HL-60 (cell line): Measurements from ENCODE around the gene PBX3.

ENCODE experiments used
- DNase-seq, 2 experiments: peaks; one replicate each; pipeline ENCODE4 v3.0.0-alpha.2; 2010 to 2020; ENCODE audit warnings: low read depth in 1 of 2, low spot score in 1 of 2
- H3K27ac ChIP-seq: fragments of 250-450 bp; sonication (Bioruptor Pico); replicated peaks from 2 replicates; pipeline ENCODE4 v1.5.1; 2020; ENCODE audit warnings: mild to moderate bottlenecking, moderate library complexity
- H3K27me3 ChIP-seq: fragments of 250-450 bp; sonication (Bioruptor Pico); 2 replicates; pipeline ENCODE4 v1.5.1; 2021; ENCODE audit warnings: mild to moderate bottlenecking, moderate library complexity; ENCODE audit not compliant: insufficient read depth, poor library complexity, severe bottlenecking
- H3K4me3 ChIP-seq: replicated peaks from 2 replicates; pipeline ENCODE4 v1.5.1; 2011; ENCODE audit warnings: mild to moderate bottlenecking, control low read depth, low read length; ENCODE audit not compliant: insufficient read depth
- GABPA ChIP-seq: IDR thresholded peaks from 2 replicates; pipeline ENCODE4 v1.6.1; 2012; ENCODE audit warnings: low read depth
- POLR2AphosphoS5 ChIP-seq: IDR thresholded peaks from 2 replicates; pipeline ENCODE4 v1.6.1; 2012; ENCODE audit warnings: low read depth
- SPI1 ChIP-seq: IDR thresholded peaks from 2 replicates; pipeline ENCODE4 v1.6.1; 2012; ENCODE audit warnings: low read depth, mild to moderate bottlenecking, borderline replicate concordance
- TF ChIP-seq, protein P1 (sequence below): IDR thresholded peaks from one replicate; pipeline ENCODE4 v1.5.1; 2011; ENCODE audit warnings: low read length, control low read depth, inconsistent platforms; ENCODE audit not compliant: insufficient read depth
- TF ChIP-seq, protein P2 (sequence below): IDR thresholded peaks from 2 replicates; pipeline ENCODE4 v1.6.1; 2012; ENCODE audit warnings: low read depth; ENCODE audit not compliant: insufficient replicate concordance

Gene PBX3

DNA sequence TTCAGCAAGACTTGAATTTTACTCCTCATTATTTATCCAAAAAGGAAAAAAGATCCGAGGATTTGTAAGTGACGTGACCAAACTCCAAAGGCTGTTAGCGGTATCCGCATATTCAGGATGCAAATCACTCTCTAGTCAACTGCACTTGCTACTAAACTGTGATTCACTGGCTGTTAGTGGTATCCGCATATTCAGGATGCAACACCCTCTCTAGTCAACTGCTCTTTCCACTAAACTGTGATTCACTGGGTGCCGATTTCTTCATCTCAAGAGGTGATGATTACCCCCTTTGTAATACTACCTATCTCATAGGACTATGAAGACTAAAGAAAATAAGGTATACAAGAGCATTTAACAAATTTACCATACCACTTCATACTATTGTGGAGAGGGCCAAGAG lies 45.8 kb upstream of the PBX3 start:
- Histone ChIP-seq H3K27ac (no peak overlapping the region), H3K4me3 (no peak overlapping the region), H3K27me3 (no peaks in the 10 kb centered on the region)
- TF ChIP-seq, protein P1, sequence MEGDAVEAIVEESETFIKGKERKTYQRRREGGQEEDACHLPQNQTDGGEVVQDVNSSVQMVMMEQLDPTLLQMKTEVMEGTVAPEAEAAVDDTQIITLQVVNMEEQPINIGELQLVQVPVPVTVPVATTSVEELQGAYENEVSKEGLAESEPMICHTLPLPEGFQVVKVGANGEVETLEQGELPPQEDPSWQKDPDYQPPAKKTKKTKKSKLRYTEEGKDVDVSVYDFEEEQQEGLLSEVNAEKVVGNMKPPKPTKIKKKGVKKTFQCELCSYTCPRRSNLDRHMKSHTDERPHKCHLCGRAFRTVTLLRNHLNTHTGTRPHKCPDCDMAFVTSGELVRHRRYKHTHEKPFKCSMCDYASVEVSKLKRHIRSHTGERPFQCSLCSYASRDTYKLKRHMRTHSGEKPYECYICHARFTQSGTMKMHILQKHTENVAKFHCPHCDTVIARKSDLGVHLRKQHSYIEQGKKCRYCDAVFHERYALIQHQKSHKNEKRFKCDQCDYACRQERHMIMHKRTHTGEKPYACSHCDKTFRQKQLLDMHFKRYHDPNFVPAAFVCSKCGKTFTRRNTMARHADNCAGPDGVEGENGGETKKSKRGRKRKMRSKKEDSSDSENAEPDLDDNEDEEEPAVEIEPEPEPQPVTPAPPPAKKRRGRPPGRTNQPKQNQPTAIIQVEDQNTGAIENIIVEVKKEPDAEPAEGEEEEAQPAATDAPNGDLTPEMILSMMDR = no peak
- TF ChIP-seq SPI1 (no peak), GABPA (no peak), POLR2AphosphoS5 (no peak)
- TF ChIP-seq, protein P2, sequence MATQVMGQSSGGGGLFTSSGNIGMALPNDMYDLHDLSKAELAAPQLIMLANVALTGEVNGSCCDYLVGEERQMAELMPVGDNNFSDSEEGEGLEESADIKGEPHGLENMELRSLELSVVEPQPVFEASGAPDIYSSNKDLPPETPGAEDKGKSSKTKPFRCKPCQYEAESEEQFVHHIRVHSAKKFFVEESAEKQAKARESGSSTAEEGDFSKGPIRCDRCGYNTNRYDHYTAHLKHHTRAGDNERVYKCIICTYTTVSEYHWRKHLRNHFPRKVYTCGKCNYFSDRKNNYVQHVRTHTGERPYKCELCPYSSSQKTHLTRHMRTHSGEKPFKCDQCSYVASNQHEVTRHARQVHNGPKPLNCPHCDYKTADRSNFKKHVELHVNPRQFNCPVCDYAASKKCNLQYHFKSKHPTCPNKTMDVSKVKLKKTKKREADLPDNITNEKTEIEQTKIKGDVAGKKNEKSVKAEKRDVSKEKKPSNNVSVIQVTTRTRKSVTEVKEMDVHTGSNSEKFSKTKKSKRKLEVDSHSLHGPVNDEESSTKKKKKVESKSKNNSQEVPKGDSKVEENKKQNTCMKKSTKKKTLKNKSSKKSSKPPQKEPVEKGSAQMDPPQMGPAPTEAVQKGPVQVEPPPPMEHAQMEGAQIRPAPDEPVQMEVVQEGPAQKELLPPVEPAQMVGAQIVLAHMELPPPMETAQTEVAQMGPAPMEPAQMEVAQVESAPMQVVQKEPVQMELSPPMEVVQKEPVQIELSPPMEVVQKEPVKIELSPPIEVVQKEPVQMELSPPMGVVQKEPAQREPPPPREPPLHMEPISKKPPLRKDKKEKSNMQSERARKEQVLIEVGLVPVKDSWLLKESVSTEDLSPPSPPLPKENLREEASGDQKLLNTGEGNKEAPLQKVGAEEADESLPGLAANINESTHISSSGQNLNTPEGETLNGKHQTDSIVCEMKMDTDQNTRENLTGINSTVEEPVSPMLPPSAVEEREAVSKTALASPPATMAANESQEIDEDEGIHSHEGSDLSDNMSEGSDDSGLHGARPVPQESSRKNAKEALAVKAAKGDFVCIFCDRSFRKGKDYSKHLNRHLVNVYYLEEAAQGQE = no peak
- DNase-seq = no peak

DNA sequence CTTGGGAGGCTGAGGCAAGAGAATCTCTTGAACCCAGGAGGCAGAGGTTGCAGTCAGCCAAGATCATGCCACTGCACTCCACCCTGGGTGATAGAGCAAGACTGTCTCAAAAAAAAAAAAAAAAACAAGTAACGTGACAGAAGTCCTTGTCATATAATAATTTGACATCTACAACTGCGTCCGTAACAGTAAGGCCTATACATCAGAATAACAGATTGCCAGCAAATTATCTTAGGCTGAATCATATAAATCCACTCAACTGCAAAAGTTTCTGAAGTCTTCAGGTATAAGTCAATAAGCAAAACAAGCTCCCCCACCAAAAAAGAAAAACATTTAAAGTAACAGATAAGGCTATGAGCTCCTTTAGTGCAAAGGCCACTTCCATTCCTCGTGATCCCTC lies 43.5 kb upstream of the PBX3 start:
- Histone ChIP-seq H3K27me3 (no peaks in the 10 kb centered on the region), H3K27ac (no peak overlapping the region), H3K4me3 (no peak overlapping the region)
- no peak for DNase-seq
- TF ChIP-seq, protein P1 = no peak
- TF ChIP-seq SPI1 (no peak), POLR2AphosphoS5 (no peak), GABPA (no peak)
- TF ChIP-seq, protein P2 = no peak

DNA sequence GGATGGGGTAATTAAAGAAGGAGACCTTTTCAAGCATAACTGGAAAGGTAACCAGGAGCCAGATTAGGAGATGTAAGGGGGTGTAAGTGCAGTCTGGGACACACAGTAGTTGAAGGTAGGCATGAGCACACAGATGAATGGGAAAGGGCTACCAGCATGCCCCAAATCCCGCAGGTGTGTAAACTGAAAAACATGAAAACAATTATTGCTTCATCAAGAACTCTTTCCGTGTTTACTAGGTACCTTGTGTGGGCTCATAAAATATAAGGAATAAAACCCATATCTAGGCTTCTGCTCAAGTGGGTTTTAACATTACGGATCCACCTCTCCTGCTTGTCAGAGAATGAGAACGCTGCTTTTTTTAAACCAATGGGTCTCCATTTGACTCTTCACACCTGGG lies 41.3 kb upstream of the PBX3 start:
- H3K27ac ChIP-seq = peak overlapping the region; percentile 81
- TF ChIP-seq GABPA (no peak), SPI1 (no peak), POLR2AphosphoS5 (no peak)
- TF ChIP-seq, protein P1 = no peak
- TF ChIP-seq, protein P2 = no peak

More for the DNA sequence above, 41.3 kb upstream of the PBX3 start:
- DNase-seq = no peak
- H3K27me3 ChIP-seq = no peaks in the 10 kb centered on the region
- peak overlapping the region; percentile 97 for H3K4me3 ChIP-seq
